Ovary (tissue), 9 donors: ENCODE measurements around the gene SLC1A5. TPM values are rescaled to one million over a fixed set of nuclear protein-coding genes. Genes with fewer than 3 reads are reported as not detected.

ENCODE experiments used
- DNase-seq, 5 donors: peaks; one replicate each; pipeline ENCODE4 v3.0.0-alpha.2; 2019 to 2020
- H3K27ac ChIP-seq, 2 donors: fragments of 200-600 bp; one replicate each; pipeline versions ENCODE4 v1.5.1 to v1.8.0; 2019 to 2022
- H3K27me3 ChIP-seq: fragments of 200-600 bp; one replicate; pipeline ENCODE4 v1.8.0; 2022
- H3K36me3 ChIP-seq: fragments of 200-600 bp; sonication (generic); one replicate; pipeline ENCODE4 v1.5.1; 2019
- H3K4me1 ChIP-seq: one replicate; pipeline ENCODE4 v1.8.1; 2013; ENCODE audit warnings: mild to moderate bottlenecking, moderate library complexity; ENCODE audit not compliant: insufficient read depth
- H3K4me3 ChIP-seq: fragments of 200-600 bp; sonication (generic); one replicate; pipeline ENCODE4 v1.5.1; 2017
- H3K9me3 ChIP-seq, 2 donors: fragments of 200-600 bp in 1 of 2; sonication (generic) in 1 of 2; one replicate each; pipeline versions ENCODE4 v1.5.1 to v1.8.1; 2013 to 2019; ENCODE audit warnings: mild to moderate bottlenecking in 1 of 2, moderate library complexity in 1 of 2
- CTCF ChIP-seq, 3 donors: fragments of 450-650 bp in 2 of 3; fragments of 200-600 bp in 1 of 3; IDR thresholded peaks; one replicate each; pipeline versions ENCODE4 v1.5.1 to v1.8.0; 2016 to 2022; ENCODE audit warnings: antibody characterized with exemption in 3 of 3, mild to moderate bottlenecking in 1 of 3
- EP300 ChIP-seq: sonication (generic); formaldehyde crosslinking; IDR thresholded peaks from one replicate; pipeline ENCODE4 v1.6.1; 2017; ENCODE audit warnings: antibody characterized with exemption
- POLR2A ChIP-seq: fragments of 450-650 bp; IDR thresholded peaks from one replicate; pipeline ENCODE4 v1.6.1; 2017; ENCODE audit warnings: antibody characterized with exemption, mild to moderate bottlenecking, moderate library complexity
- WGBS, 3 donors: extraction: QIAGEN DNeasy Blood & Tissue Kit in 1 of 3; methylation state at CpG; one replicate each; pipeline versions ENCODE4 v1.1.5 to v1.1.7; 2013 to 2017; 5-methylcytosine and 5-hydroxymethylcytosine counted together
- intact Hi-C, 4 donors: fragments of 100-400 bp; cut with DNase I; formaldehyde crosslinking; loops; one replicate each; pipeline versions ENCODE4 v1.11.0 to v1.15.1; 2022 to 2023
- polyA plus RNA-seq, 2 donors: library from polyadenylated mRNA; stranded (reverse); fragments of 200-250 nt in 1 of 2; fragments of 350-450 nt in 1 of 2; fragmentation: Illumina TruSeq in 1 of 2; extraction: RNeasy Lipid Tissue Mini Kit (QIAGEN cat#74804) in 1 of 2; gene quantifications; one replicate each; pipeline ENCODE4 v1.2.3, GENCODE V29; 2013 to 2014
- total RNA-seq, 7 donors: library from RNA; depleted of rRNA in 2 of 7; stranded (reverse); fragments of >200 nt in 2 of 7; fragmentation: NEBNext Ultra II Directional in 3 of 7; extraction: Animal tissue kit (Norgen Biotek cat#: 25700) in 3 of 7; gene quantifications; one replicate each; pipeline versions ENCODE4 v1.1.0 to v1.2.4, GENCODE V29; 2016 to 2023
- donor health status: DM: no; HTN: no; CAD: no; lungs with moderate emphysema.
- donor health status: DM: no; HTN: no; CAD: no.
- donor health status: Bipolar disorder and iron deficiency.
- donor health status: DM: yes; HTN: yes; CAD: no.
- donor health status: DM: no; HTN: no; CAD: no.
- donor health status: DM: yes; HTN: yes; CAD: no.

SLC1A5 gene
- total and polyA plus RNA-seq, 9 donors = 26.8 to 339 (median 61.6) TPM

DNA sequence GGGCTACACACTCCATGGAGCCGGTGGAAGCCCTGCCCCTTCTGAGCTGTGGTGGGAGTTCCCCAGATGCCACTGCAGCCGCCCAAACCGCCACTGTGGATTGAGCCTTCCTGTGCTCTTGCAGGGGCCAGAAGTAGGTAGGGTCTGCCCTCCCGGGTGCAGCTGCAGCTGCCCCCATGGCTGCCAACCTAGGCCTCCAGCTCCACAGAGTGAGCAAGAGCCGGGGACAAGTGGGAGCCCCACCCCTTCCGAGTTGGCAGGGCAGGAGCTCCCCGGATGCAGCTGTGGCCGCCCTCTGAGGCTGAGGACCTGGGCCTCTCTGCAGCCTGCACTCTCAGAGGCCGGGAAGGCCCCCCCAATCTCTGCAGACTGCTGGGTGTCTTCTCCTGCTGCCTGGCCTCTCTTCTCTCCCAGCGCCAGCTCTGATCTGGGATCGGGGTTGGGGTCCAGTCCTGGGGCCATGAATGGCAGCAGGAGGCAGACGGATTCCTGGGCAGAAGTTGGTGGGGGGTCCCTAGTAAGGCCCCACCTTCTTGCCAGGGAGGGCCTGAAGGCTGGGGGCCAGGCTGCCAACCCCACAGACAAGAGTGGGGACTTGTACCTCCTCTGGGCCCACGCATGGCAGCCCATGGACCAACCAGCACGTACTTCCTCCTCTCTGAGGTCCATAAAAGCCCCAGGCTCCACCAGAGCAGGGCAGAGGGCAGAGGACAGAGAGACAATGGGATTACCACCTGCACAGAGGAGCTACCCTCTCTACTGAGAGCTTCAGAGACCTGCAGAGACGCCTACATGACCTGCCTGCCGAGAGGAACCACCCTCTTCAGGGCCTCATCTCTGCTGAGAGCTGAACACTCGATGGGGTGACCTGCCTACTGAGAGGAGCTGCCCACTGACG lies 33.4 kb upstream of the SLC1A5 start:
- TF ChIP-seq EP300 = no peak
- WGBS, 3 donors = 84 to 93% (median 90%) methylated on average over 15 to 18 of the region's 18 CpGs
- H3K4me3 ChIP-seq = no peak overlapping the region
- intact Hi-C loops = no loop called here
- no peaks in the 10 kb centered on the region for H3K36me3 ChIP-seq
- H3K9me3 ChIP-seq = no peaks in the 10 kb centered on the region
- no peak overlapping the region for H3K27ac ChIP-seq
- DNase-seq = no peak
- H3K4me1 ChIP-seq = no peaks in the 10 kb centered on the region
- H3K27me3 ChIP-seq = no peaks in the 10 kb centered on the region

- no peak for TF ChIP-seq EP300
- TF ChIP-seq CTCF (IDR thresholded peaks at IDR 0.05) = no peak
- TF ChIP-seq POLR2A = no peak
- no peaks in the 10 kb centered on the region for H3K4me1 ChIP-seq
- 85 to 95% (median 95%) methylated on average over 2 of the region's 2 CpGs for WGBS, 3 donors
- H3K4me3 ChIP-seq = no peak overlapping the region
- intact Hi-C loops = no loop called here
- no peak overlapping the region for H3K27ac ChIP-seq
- H3K9me3 ChIP-seq = no peaks in the 10 kb centered on the region
- DNase-seq = no peak
- no peaks in the 10 kb centered on the region for H3K27me3 ChIP-seq
- no peaks in the 10 kb centered on the region for H3K36me3 ChIP-seq
Measured at GRCh38 chr19:46818812-46819211, 30.4 kb upstream of the SLC1A5 start.

- Histone ChIP-seq H3K27me3 (no peaks in the 10 kb centered on the region), H3K9me3 (no peaks in the 10 kb centered on the region), H3K36me3 (no peaks in the 10 kb centered on the region), H3K4me3 (no peak overlapping the region), H3K4me1 (peaks cover 5% of the 10 kb centered on the region), H3K27ac (no peak overlapping the region)
- WGBS, 3 donors = 73 to 77% (median 76%) methylated on average over 18 of the region's 18 CpGs
- TF ChIP-seq CTCF (IDR thresholded peaks at IDR 0.05) (no peak), EP300 (no peak), POLR2A (no peak)
- intact Hi-C loops = no loop called here
- DNase-seq = no peak
Measured at GRCh38 chr19:46815833-46816627, 27.6 kb upstream of the SLC1A5 start.

- H3K4me3 ChIP-seq = no peak overlapping the region
- no peaks in the 10 kb centered on the region for H3K27me3 ChIP-seq
- H3K4me1 ChIP-seq = peaks cover 5% of the 10 kb centered on the region
- intact Hi-C loops = no loop called here
- peak; percentile 87 to 96 (median 90) for DNase-seq
- H3K27ac ChIP-seq = peak overlapping the region; percentile 52 to 77
- no peak for TF ChIP-seq POLR2A
- no peak for TF ChIP-seq CTCF (IDR thresholded peaks at IDR 0.05)
- TF ChIP-seq EP300 = no peak
- no peaks in the 10 kb centered on the region for H3K36me3 ChIP-seq
- WGBS, 3 donors = 7 to 8% (median 8%) methylated on average over 7 of the region's 7 CpGs
- no peaks in the 10 kb centered on the region for H3K9me3 ChIP-seq
Measured at GRCh38 chr19:46813839-46814358, 25.5 kb upstream of the SLC1A5 start.
